ENCODE results near the gene ZFYVE19. TPM values are rescaled to one million over a fixed set of nuclear protein-coding genes. Genes with fewer than 3 reads are reported as not detected.
A peak's percentile ranks its signal among the peaks of the same experiment; 100 is the strongest.

ZFYVE19 gene
- total and polyA plus RNA-seq, 2 of the 13 experiments (the other 11 are each of a cell fraction or from before 2014, with no cell fraction given): 23.3 to 44.0 TPM

- TF ChIP-seq TFAP4 (IDR thresholded peaks at IDR 0.05; ENCODE audit: borderline replicate concordance, low read depth) (peak; percentile 28; the same call in 1 of the 2 replicates), HIVEP1 (CRISPR knock-in tag; IDR thresholded peaks at IDR 0.05) (0 out of 2 replicates have a peak, but pooled peaks have one; percentile 27), TEAD3 (CRISPR knock-in tag; optimal IDR thresholded peaks at IDR 0.05; ENCODE audit: borderline replicate concordance) (peak; percentile 49), LBX2 (CRISPR knock-in tag; IDR thresholded peaks at IDR 0.05; ENCODE audit: borderline replicate concordance) (no peak), HNF4A (CRISPR knock-in tag; IDR thresholded peaks at IDR 0.05) (peak; percentile 77), SETDB1 (CRISPR knock-in tag; IDR thresholded peaks at IDR 0.05; ENCODE audit: borderline replicate concordance) (no peak), ZNF761 (CRISPR knock-in tag; conservative IDR thresholded peaks at IDR 0.05) (no peak), YEATS2 (CRISPR knock-in tag; IDR thresholded peaks at IDR 0.05; ENCODE audit: borderline replicate concordance) (no peak), SUZ12 (IDR thresholded peaks at IDR 0.05; ENCODE audit: low read depth, low read length) (no peak), SALL1 (CRISPR knock-in tag; IDR thresholded peaks at IDR 0.05) (peak; percentile 40; the same call in 1 of the 2 replicates), ZNF337 (CRISPR knock-in tag; IDR thresholded peaks at IDR 0.05; ENCODE audit: borderline replicate concordance, low read depth) (no peak), MAFF (IDR thresholded peaks at IDR 0.05; ENCODE audit: low read depth, low read length) (no peak), TEF (CRISPR knock-in tag; IDR thresholded peaks at IDR 0.05) (no peak), ZNF10 (CRISPR knock-in tag; IDR thresholded peaks at IDR 0.05; ENCODE audit: borderline replicate concordance, low read depth) (no peak), BRCA1 (CRISPR knock-in tag; IDR thresholded peaks at IDR 0.05) (no peak), HMGA1 (CRISPR knock-in tag; conservative IDR thresholded peaks at IDR 0.05) (no peak), SKIL (CRISPR knock-in tag; IDR thresholded peaks at IDR 0.05; ENCODE audit: borderline replicate concordance) (peak; percentile 42; the same call in 1 of the 2 replicates), ZNF770 (CRISPR knock-in tag; IDR thresholded peaks at IDR 0.05) (peak; percentile 85), SMAD9 (CRISPR knock-in tag; IDR thresholded peaks at IDR 0.05) (no peak), ZGPAT (CRISPR knock-in tag; IDR thresholded peaks at IDR 0.05) (0 out of 2 replicates have a peak, but pooled peaks have one; percentile 14), ZSCAN22 (CRISPR knock-in tag; IDR thresholded peaks at IDR 0.05) (no peak), SOX5 (CRISPR knock-in tag; IDR thresholded peaks at IDR 0.05; ENCODE audit: borderline replicate concordance) (0 out of 2 replicates have a peak, but pooled peaks have one; percentile 9), PHF8 (CRISPR knock-in tag; IDR thresholded peaks at IDR 0.05) (no peak), ZNF709 (CRISPR knock-in tag; IDR thresholded peaks at IDR 0.05) (no peak)
Observed at GRCh38 chr15:40850576-40851112, 43.8 kb downstream of the ZFYVE19 start (continued).

Data from HepG2 (cell line).